K562 (cell line): ENCODE data around the gene MARVELD1. TPM values are rescaled to one million over a fixed set of nuclear protein-coding genes. Genes with fewer than 3 reads are reported as not detected.
A peak's percentile ranks its signal among the peaks of the same experiment; 100 is the strongest.

Experiments
- BRF1 ChIP-seq: IDR thresholded peaks from 3 replicates; pipeline ENCODE4 v1.6.1; 2011; ENCODE audit warnings: borderline replicate concordance, mild to moderate bottlenecking; ENCODE audit not compliant: insufficient read length; ENCODE audit errors: extremely low read depth
- KDM5B ChIP-seq: fragments of 200-600 bp; sonication (generic); IDR thresholded peaks from 2 replicates; pipeline ENCODE4 v1.6.1; 2012; ENCODE audit warnings: low read depth, mild to moderate bottlenecking, moderate library complexity, low read length, control low read depth, inconsistent platforms; ENCODE audit not compliant: insufficient replicate concordance
- MEIS2 ChIP-seq: fragments of 450-650 bp; IDR thresholded peaks from 2 replicates; pipeline ENCODE4 v1.6.1; 2014; ENCODE audit warnings: mild to moderate bottlenecking; ENCODE audit not compliant: partially characterized antibody
- NFIC ChIP-seq: fragments of 450-650 bp; IDR thresholded peaks from 2 replicates; pipeline ENCODE4 v1.6.1; 2017; ENCODE audit warnings: mild to moderate bottlenecking, inconsistent platforms
- RFX1 ChIP-seq: fragments of 450-650 bp; IDR thresholded peaks from 2 replicates; pipeline ENCODE4 v1.6.1; 2016; ENCODE audit warnings: mild to moderate bottlenecking, moderate library complexity
- SAFB ChIP-seq: fragments of 200-400 bp; formaldehyde crosslinking; IDR thresholded peaks from 2 replicates; pipeline ENCODE4 v1.6.1; 2017; ENCODE audit warnings: low read depth, low read length, borderline replicate concordance
- TRIM28 ChIP-seq: fragments of 450-650 bp; IDR thresholded peaks from 2 replicates; pipeline ENCODE4 v1.6.1; 2017
- YY1 ChIP-seq, 3 experiments: IDR thresholded peaks; 2 replicates each; pipeline ENCODE4 v1.6.1; 2011; ENCODE audit warnings: low read length in 2 of 3, mild to moderate bottlenecking in 2 of 3, moderate library complexity in 2 of 3, borderline replicate concordance in 1 of 3, control low read depth in 1 of 3, low read depth in 1 of 3; ENCODE audit not compliant: insufficient read depth in 3 of 3, insufficient replicate concordance in 2 of 3, control insufficient read depth in 1 of 3, insufficient read length in 1 of 3; ENCODE audit errors: extremely low read depth in 1 of 3
- ZNF143 ChIP-seq: sonication (generic); formaldehyde crosslinking; IDR thresholded peaks from 2 replicates; pipeline ENCODE4 v1.9.0; 2022; ENCODE audit warnings: mild to moderate bottlenecking, missing genetic modification reagents
- polyA plus RNA-seq, 8 experiments: library from polyadenylated mRNA; depleted of rRNA in 4 of 8; stranded (reverse) in 5 of 8; unstranded in 3 of 8; fragments of >200 nt; fragmentation: Nextera tagmentation in 2 of 8; fragmentation: Illumina TruSeq in 1 of 8; extraction: Ambion mirVana in 2 of 8; extraction: Trizol in 1 of 8; gene quantifications; 2 replicates each; pipeline versions ENCODE4 v1.2.1 to v1.2.3, GENCODE V29; 2011 to 2014; ENCODE audit warnings: inconsistent platforms in 1 of 8, missing spikeins in 1 of 8
- total RNA-seq, 7 experiments: library from RNA; depleted of rRNA in 6 of 7; stranded (reverse); fragments of >200 nt in 6 of 7; fragmentation: Illumina TruSeq in 2 of 7; extraction: Trizol in 2 of 7; gene quantifications; 2 replicates each; pipeline versions ENCODE4 v1.2.1 to v1.2.3, GENCODE V29; 2011 to 2021; ENCODE audit warnings: low replicate concordance in 1 of 7
- TF ChIP-seq, protein P1 (sequence below), 2 experiments: IDR thresholded peaks in 1 of 2; conservative IDR thresholded peaks in 1 of 2; 2 replicates each; pipeline ENCODE4 v1.6.1; 2016; ENCODE audit warnings: low read depth in 2 of 2, mild to moderate bottlenecking in 1 of 2, missing compliant biosample characterization in 1 of 2, missing genetic modification characterization in 1 of 2, moderate library complexity in 1 of 2
- TF ChIP-seq, protein P2 (sequence below), 2 experiments: fragments of 450-650 bp; IDR thresholded peaks; 2 replicates each; pipeline ENCODE4 v1.6.1; 2018; ENCODE audit warnings: mild to moderate bottlenecking in 2 of 2, low read depth in 1 of 2; ENCODE audit not compliant: partially characterized antibody in 2 of 2
- TF ChIP-seq, protein P3 (sequence below): fragments of 250-450 bp; sonication (Bioruptor Pico); IDR thresholded peaks from 2 replicates; pipeline ENCODE4 v1.8.0; 2022; ENCODE audit warnings: moderate library complexity, mild to moderate bottlenecking, inconsistent platforms

MARVELD1 gene
- total and polyA plus RNA-seq, 9 of the 15 experiments (the other 6 are each of a cell fraction or from before 2014, with no cell fraction given), result 2.7 to 12.5 (median 5.3) TPM

DNA sequence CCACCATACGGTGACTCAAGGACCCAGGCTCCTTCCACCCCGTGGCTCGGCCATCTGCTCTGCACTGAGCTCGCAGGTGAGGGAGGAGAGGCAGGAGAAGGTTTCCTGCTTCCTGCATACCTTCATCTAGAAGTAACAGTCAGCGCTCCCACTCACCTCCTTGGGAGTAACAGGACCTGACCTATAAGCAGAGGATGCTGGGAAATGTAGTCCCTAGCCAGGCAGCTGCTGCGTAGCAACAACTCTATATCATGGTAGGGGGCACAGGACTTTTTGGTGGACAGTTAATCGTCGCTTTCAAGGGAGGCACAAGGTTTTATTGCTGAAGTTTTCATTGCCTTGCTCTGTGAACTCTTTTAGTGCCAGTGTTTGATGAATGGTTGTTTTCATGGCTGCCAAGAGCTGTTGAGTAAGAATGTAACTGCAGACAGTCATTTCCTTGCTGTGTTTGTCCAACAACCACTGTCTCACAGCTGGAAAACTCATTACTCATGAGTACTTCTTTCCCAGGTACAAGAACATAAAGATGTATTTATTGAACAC, 13.2 kb downstream of the MARVELD1 start (continued):
- TF ChIP-seq, protein P1, sequence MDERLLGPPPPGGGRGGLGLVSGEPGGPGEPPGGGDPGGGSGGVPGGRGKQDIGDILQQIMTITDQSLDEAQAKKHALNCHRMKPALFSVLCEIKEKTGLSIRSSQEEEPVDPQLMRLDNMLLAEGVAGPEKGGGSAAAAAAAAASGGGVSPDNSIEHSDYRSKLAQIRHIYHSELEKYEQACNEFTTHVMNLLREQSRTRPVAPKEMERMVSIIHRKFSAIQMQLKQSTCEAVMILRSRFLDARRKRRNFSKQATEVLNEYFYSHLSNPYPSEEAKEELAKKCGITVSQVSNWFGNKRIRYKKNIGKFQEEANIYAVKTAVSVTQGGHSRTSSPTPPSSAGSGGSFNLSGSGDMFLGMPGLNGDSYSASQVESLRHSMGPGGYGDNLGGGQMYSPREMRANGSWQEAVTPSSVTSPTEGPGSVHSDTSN (CRISPR knock-in tag; IDR thresholded peaks at IDR 0.05; ENCODE audit: low read depth), result no peak
- TF ChIP-seq, protein P1 (tag; conservative IDR thresholded peaks at IDR 0.05; ENCODE audit: low read depth), result peak; percentile 76
- no peak for TF ChIP-seq BRF1
- TF ChIP-seq, protein P2, sequence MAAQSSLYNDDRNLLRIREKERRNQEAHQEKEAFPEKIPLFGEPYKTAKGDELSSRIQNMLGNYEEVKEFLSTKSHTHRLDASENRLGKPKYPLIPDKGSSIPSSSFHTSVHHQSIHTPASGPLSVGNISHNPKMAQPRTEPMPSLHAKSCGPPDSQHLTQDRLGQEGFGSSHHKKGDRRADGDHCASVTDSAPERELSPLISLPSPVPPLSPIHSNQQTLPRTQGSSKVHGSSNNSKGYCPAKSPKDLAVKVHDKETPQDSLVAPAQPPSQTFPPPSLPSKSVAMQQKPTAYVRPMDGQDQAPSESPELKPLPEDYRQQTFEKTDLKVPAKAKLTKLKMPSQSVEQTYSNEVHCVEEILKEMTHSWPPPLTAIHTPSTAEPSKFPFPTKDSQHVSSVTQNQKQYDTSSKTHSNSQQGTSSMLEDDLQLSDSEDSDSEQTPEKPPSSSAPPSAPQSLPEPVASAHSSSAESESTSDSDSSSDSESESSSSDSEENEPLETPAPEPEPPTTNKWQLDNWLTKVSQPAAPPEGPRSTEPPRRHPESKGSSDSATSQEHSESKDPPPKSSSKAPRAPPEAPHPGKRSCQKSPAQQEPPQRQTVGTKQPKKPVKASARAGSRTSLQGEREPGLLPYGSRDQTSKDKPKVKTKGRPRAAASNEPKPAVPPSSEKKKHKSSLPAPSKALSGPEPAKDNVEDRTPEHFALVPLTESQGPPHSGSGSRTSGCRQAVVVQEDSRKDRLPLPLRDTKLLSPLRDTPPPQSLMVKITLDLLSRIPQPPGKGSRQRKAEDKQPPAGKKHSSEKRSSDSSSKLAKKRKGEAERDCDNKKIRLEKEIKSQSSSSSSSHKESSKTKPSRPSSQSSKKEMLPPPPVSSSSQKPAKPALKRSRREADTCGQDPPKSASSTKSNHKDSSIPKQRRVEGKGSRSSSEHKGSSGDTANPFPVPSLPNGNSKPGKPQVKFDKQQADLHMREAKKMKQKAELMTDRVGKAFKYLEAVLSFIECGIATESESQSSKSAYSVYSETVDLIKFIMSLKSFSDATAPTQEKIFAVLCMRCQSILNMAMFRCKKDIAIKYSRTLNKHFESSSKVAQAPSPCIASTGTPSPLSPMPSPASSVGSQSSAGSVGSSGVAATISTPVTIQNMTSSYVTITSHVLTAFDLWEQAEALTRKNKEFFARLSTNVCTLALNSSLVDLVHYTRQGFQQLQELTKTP (IDR thresholded peaks at IDR 0.05; ENCODE audit: low read depth in 1 of 2, partially characterized antibody in 2 of 2), result peak in 1 of 2 experiments; percentile 90
- TF ChIP-seq SAFB, result no peak
- TF ChIP-seq ZNF143, result peak; percentile 80
- TF ChIP-seq TRIM28, result 0 out of 2 replicates have a peak, but pooled peaks have one; percentile 24
- TF ChIP-seq KDM5B, result no peak
- peak; percentile 64 for TF ChIP-seq RFX1
- peak in 1 of 3 experiments; percentile 74 for TF ChIP-seq YY1 (IDR thresholded peaks at IDR 0.05; ENCODE audit: borderline replicate concordance in 1 of 3, control insufficient read depth in 1 of 3, extremely low read depth in 1 of 3, insufficient read depth in 3 of 3, insufficient read length in 1 of 3, insufficient replicate concordance in 2 of 3, low read depth in 1 of 3, low read length in 2 of 3)
- TF ChIP-seq MEIS2, result peak; percentile 70
- TF ChIP-seq, protein P3, sequence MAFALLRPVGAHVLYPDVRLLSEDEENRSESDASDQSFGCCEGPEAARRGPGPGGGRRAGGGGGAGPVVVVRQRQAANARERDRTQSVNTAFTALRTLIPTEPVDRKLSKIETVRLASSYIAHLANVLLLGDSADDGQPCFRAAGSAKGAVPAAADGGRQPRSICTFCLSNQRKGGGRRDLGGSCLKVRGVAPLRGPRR (CRISPR knock-in tag), result no peak
- TF ChIP-seq NFIC, result peak; percentile 11; the same call in 1 of the 2 replicates
